ENCODE measurements around the gene HNF1A.
A peak's percentile ranks its signal among the peaks of the same experiment; 100 is the strongest.

HNF1A gene

DNA sequence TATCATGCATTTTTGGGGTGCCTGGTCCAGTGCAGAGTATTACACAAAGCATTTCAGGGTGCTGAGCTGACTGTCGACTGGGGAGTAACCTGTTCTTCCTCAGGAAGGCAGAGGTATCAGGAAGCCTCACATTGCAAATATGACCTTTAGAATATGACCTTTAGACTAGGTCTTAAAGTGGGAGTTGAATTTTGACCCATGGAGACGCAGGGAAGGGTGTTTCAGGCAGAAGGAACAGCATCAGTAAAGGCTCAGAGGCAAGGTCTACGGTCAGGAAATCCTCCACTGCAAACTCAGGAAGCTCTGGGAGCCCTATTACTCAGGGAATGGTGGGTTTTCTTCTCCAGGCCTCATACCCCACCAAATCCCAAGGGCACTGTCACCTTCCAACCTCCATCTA lies 11.3 kb downstream of the HNF1A start:
- DNase-seq = no peak

DNA sequence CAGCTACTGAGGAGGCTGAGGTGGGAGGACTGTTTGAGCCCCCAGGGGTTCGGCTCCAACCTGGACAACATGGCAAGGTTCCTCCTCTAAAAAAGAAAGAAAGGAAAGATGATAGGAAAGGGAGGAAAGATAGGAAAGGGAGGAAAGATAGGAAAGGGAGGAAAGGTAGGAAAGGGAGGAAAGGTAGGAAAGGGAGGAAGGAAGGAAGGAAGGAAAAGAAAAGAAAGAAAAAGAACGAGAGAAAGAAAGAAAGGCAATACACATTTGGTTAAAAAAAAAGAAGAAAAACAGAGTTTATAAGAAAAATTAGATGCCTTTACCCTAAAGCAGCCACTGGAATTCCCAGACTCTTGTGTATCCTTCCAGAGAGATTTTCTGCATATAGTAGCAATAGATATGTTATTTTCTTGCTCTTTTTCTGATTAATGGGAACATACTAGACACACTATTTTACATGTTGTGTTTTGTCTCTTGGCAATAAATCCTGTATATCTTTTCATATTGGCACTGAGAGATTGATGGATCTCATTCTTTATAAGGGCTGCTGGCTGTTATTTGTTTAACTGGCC lies 12.2 kb downstream of the HNF1A start:
- no peak for DNase-seq

DNA sequence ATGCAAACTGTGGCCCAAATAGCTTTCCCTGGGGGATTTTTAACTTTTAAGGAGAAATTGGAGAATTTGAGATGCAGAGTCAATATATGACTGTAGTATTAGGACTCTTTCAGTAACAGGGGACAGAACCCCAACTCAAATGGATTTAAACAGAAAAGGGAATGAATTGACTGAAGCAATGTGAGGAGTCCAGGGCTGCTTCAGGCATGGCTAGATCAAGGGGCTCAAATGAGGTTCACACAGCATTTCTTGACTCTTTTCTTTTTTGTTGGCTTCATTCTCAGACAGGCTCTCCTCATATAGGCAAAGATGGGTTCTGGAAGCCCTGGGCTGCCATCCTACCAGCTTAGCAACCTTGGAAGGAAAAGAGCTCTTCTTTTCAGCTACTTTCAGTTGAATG lies 13.6 kb downstream of the HNF1A start:
- no peak for DNase-seq

DNA sequence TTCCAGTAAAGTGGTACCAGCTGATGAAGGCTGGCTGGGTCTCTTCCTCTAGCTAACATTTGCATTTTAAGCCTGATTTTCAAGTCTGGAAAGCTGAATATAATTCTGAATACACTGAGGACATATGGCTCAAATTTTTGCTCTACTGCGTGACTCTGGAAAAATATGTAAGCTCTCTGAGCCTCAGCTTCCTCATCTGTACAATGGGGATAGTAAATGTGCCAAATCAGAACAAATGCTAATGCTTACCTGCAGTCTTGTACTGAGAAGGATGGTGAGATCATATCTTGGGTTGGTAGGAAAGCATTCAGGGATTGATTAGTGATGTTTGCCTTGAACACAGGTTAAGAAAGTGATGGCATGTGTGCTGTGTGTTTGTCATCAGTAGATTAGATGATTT lies 14.6 kb downstream of the HNF1A start:
- DNase-seq = no peak

DNA sequence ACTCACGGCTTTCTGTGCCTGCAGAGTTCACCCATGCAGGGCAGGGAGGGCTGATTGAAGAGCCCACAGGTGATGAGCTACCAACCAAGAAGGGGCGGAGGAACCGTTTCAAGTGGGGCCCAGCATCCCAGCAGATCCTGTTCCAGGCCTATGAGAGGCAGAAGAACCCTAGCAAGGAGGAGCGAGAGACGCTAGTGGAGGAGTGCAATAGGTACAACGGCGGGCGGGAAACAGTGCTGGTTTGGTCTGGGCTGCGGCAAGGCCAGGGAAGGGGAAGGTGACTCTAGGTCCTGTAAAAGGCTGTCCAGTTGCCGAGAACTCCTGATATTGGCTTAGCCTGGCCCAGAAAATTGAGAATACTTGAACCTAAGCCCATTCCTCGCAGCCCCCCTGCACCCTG lies 15.2 kb downstream of the HNF1A start:
- no peak for DNase-seq

DNA sequence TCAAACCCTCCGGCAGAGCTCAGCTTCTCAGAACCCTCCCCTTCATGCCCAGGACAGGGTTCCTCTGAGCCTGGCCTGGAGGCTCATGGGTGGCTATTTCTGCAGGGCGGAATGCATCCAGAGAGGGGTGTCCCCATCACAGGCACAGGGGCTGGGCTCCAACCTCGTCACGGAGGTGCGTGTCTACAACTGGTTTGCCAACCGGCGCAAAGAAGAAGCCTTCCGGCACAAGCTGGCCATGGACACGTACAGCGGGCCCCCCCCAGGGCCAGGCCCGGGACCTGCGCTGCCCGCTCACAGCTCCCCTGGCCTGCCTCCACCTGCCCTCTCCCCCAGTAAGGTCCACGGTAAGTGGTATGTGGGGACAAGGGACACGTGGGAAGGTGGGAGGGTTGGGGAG lies 15.7 kb downstream of the HNF1A start:
- no peak for DNase-seq

DNA sequence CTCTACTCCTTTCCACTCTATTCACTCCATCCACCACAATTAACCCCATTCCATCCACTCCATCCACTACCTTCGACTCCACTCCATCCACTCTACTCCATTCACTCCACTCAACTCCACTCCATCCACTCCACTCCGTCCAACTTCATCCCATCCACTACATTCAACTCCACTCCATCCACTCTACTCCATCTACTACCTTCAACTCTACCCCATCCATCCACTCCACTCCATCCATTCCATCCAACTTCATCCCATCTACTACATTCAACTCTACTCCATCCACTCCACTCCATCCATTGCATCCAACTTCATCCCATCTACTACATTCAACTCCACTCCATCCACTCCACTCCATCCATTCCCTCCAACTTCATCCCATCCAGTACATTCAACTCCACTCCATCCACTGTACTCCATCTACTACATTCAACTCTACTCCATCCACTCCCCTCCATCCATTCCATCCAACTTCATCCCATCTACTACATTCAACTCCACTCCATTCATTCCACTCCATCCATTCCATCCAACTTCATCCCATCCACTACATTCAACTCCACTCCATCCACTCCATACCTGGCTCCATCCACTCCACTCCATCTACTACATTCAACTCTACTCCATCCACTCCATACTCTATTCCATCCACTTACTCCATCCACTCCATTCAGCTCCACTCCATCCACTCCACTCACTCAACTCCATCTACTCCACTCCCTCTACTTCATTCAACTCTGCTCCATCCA lies 16.4 kb downstream of the HNF1A start:
- no peak for DNase-seq

DNA sequence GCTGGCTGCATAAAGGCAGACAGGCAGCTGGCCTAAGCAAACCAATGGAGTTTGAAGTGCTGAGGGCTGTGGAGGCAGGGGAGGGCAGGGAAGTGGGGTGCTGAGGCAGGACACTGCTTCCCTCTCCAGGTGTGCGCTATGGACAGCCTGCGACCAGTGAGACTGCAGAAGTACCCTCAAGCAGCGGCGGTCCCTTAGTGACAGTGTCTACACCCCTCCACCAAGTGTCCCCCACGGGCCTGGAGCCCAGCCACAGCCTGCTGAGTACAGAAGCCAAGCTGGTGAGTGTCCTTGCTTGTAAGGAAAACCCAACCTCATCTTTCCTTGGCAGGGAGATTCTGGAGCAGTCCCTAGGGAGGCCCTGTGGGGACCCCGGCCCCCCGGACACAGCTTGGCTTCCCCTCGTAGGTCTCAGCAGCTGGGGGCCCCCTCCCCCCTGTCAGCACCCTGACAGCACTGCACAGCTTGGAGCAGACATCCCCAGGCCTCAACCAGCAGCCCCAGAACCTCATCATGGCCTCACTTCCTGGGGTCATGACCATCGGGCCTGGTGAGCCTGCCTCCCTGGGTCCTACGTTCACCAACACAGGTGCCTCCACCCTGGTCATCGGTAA lies 17.9 kb downstream of the HNF1A start:
- no peak for DNase-seq

DNA sequence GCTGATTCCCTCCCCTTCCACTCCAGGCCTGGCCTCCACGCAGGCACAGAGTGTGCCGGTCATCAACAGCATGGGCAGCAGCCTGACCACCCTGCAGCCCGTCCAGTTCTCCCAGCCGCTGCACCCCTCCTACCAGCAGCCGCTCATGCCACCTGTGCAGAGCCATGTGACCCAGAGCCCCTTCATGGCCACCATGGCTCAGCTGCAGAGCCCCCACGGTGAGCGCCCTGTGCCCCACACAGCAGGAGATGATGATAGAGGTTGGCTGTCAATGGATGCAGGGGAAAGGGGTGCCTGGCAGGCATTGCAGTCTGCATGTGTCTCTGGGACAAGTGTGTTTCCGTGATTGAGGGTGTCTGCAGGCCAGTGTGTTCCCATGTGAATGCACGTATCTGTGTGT lies 19.1 kb downstream of the HNF1A start:
- no peak for DNase-seq

DNA sequence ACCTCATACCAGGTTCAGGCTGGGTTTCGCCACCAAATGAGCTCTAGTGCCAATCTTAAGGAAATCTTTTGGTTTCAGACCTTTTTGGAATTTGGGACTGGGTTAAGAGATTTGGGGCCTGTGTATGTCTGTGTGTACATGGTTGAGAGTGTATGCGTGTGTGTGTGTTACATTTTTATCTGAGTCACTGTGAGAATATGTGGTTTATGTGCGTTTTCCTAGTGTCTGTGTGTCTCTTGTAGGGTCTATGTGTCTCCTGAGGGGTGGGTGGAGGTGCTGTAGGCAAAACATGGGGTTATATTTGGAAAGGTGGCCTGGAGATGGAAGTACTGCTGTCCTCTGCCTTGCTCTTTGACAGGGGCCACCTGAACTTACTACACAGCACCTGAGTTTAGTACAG lies 20.1 kb downstream of the HNF1A start:
- DNase-seq = no peak

DNA sequence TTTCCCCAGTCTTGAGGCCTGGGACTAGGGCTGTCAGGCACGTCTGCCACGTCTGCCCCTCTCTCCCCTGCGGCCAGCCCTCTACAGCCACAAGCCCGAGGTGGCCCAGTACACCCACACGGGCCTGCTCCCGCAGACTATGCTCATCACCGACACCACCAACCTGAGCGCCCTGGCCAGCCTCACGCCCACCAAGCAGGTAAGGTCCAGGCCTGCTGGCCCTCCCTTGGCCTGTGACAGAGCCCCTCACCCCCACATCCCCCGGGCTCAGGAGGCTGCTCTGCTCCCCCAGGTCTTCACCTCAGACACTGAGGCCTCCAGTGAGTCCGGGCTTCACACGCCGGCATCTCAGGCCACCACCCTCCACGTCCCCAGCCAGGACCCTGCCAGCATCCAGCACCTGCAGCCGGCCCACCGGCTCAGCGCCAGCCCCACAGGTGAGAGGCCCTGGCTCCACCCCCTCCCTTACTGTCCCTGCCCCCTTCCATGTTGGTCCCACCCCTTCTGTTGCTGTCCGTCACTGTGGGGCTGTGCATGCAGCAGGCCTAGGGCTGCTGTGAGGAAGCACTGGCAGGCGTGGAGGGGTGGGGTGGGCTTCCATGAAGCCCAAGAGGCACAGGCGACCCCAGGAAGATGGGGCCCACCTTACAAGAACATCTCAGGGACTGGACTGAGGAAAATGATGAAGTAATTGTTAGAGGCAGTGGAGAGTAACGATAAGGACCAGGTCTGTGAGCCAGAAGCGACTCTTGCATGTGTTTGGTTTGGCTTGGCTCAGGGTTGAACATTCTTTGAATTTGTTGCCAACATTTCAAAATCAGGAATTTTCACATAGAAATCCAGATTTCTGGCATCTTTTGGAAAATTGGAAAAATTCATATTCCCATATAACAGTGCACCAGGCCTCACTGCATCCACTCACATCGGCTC lies 21.1 kb downstream of the HNF1A start:
- DNase-seq = no peak

DNA sequence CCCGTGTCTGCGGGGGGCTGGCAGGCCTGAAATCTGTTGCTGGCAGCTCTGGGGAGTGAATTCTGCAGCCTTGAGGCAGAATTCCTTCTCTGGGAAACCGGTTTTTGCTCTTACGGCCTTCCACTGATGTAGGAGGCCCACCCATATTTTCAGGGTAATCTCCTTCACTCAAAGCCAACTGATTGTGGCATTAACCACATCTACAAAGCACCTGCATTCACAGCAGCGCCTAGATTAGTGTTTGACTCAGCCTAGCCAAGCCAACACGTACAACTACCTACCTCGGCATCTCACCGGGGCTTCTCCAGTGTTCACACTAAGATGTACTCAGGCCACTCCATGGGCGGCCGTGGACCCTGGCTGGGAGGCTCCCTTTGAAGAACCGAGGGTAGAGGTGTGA lies 22.2 kb downstream of the HNF1A start:
- no peak for DNase-seq

DNA sequence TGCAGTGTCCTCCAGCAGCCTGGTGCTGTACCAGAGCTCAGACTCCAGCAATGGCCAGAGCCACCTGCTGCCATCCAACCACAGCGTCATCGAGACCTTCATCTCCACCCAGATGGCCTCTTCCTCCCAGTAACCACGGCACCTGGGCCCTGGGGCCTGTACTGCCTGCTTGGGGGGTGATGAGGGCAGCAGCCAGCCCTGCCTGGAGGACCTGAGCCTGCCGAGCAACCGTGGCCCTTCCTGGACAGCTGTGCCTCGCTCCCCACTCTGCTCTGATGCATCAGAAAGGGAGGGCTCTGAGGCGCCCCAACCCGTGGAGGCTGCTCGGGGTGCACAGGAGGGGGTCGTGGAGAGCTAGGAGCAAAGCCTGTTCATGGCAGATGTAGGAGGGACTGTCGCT lies 22.7 kb downstream of the HNF1A start:
- DNase-seq = no peak

DNA sequence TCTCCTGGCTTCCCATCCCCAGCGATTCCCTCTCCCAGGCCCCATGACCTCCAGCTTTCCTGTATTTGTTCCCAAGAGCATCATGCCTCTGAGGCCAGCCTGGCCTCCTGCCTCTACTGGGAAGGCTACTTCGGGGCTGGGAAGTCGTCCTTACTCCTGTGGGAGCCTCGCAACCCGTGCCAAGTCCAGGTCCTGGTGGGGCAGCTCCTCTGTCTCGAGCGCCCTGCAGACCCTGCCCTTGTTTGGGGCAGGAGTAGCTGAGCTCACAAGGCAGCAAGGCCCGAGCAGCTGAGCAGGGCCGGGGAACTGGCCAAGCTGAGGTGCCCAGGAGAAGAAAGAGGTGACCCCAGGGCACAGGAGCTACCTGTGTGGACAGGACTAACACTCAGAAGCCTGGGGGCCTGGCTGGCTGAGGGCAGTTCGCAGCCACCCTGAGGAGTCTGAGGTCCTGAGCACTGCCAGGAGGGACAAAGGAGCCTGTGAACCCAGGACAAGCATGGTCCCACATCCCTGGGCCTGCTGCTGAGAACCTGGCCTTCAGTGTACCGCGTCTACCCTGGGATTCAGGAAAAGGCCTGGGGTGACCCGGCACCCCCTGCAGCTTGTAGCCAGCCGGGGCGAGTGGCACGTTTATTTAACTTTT lies 23.6 kb downstream of the HNF1A start:
- DNase-seq = no peak

DNA sequence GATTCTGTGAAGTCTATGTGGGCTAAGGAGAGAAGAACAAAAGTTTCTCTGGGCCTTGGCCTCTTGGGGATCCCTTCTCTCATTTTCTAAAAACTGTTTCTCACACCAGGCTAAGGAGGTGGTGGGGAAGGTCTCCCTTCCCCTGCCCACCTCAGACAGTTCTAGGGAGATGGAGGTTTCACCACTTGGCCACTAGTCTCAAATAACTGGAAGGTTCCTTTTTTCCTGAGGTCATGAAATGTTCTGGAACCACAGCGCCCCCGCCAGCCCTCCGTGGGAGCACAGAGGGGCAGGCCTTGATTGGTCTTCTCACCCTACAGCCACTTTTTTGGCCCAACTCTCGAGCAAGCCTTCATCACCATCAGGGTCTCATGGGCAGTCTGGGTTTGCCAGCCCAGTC lies 25.3 kb downstream of the HNF1A start:
- peak in 2 of 3 donors; percentile 42 to 47 for DNase-seq

DNA sequence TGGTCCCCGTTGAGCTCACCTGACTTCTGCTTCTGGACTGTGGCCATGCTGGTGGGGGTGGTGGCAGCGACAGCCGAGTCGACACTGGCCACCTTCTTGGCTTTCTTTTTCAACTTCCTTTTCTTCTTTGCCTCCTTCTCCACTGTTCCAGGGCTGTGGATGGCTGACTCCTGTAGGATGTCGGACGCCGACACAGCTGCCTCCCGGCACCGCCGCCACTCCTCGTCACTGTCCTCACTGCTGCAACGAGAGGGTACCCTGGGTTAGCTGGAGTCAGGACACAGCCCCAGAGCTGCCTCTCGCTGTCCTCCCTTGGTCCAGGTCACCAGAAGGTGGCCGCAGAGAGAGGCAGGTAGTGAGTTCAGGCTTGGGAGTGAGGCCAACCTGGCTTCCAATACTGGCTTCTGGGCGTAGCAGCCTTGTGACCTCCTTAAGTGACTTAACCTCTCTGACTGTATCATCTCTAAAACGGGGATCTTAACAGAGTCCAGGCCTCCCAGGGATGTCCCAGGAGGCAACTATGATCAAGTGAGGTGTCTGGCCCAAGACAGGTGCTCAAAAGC lies 26.0 kb downstream of the HNF1A start:
- DNase-seq = no peak

DNA sequence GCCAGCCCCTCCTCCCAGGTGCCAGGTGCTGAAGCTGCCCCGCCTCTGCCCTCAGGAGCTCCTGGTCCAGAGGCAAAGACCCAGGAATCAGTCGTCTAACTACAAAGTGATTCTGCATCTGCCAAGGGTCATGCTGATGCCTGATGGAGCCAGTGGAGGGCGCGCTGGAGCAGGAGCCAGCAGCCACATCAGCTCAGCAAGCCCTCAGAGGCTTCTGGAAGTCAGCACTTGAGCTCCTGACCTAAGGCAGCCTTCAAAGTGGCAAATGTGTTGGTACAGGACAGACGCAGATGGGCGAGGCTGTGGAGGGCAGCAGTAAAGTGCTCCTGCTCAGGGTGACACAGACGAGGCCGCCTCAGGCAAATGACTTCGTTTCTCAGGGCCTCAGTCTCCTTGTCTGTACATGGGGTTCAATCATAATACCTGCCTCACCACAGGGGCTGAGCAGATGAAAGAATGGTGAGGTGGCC lies 27.0 kb downstream of the HNF1A start:
- DNase-seq = peak; percentile 67 to 76 (median 75)

DNA sequence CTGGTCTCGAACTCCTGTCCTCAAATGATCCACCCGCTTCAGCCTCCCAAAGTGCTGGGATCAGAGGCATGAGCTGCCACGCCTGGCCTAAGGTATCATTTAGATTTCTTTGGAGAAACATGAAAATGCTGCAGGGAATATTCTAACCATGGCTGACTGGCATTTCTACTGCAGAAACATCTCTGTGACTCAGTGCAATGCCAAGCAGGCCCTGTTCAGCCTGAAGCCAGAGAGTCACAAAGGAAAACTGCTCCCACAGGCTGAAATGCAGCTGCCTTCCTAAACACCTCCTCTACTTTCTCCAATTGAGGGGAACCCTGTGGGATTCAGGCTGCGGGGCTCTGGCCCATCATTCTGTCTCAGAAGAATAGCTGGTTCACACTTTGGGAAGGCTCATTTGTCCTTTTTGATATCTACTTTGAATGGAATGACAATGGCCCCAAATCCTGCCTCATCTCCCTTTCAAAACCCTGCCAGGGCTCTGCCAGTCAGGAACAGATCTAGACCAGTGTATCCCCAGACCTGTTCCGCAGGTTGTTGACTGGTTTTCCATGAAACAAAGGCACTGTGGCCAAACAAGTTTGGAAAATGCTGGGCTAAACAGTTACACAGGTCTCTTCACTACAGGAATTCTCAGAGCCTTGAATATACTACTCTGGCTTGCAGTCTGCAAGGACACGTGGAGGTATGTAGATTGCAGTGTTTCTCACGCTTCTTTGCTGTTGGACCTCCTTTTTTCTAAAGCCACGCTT lies 30.2 kb downstream of the HNF1A start:
- DNase-seq = no peak

DNA sequence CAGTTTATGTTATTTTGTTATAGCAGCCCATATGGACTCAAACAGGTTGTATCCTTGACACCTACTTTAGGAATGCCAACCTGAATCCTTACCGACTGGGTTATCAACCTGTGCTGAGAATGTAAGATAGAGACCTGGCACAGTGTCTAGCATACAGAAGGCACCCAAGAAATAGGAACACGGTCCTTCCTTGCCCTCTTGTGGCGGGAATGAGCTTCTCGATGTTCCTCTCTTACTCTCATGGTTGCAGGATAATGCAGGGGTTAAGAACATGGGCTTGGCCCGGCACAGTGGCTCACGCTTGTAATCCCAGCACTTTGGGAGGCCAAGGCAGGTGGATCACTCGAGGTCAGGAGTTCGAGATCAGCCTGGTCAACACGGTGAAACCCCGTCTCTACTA lies 31.4 kb downstream of the HNF1A start:
- no peak for DNase-seq

DNA sequence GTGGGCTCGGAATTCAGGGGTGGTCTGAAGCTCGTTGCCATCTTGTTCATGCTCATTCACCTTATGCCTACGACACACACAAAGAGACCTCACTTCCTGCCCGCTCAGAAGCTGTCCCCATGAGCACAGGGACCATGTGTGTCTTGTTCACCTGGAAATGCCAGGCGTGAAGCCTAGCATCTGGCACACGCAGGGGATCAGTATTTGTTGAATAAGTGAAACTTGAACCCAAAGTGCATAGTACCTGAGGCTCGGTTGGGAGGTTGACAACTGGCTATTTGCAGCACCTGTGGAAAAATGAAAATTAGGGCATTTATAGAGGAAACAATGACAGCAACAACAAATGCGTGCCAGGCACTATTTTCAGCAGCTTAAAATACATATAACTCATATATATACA lies 32.5 kb downstream of the HNF1A start:
- DNase-seq = no peak

DNA sequence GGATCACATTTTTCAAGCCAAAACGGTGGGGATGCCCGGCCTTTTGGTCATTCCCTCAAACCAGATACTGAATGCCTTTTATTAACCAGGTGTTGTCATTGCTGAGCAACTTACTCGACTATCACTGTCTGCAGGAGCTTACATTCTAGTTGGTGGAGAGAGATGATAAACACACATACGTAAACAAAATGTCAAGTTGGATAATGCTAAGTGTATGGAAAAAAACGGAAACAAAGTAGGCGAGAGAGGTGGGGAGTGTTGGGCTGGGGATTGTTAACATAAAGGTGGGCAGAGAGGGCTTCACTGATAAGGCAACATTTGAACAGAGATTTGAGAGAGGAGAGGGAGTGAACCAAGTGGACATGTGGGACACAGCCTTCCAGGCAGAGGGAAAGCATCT lies 33.5 kb downstream of the HNF1A start:
- DNase-seq = no peak

DNA sequence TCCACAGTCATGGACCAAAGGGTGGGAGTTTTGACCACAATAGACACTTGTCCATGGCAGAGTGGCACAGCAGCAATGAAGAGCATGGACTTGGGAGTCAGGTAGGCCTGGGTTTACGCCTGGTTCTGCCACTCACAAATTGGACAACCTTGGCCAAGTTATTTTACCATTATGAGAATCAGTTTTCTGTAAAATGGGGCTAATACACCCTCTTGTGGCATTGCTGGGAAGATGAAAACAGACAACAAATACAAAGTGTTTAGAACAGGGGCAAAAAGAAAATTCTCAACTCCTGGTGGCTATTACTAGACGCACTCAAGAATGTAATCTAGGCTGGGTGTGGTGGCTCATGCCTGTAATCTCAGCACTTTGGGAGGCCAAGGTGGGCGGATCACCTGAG lies 35.4 kb downstream of the HNF1A start:
- DNase-seq = no peak
